SU-DHL-6 (cell line): ENCODE results near the gene IFTAP.

Experiments
- EZH2phosphoT487 ChIP-seq: fragments of 200-600 bp; sonication (generic), shearing (Covaris generic); conservative IDR thresholded peaks from 2 replicates; pipeline ENCODE4 v1.6.1; 2018; ENCODE audit warnings: mild to moderate bottlenecking, antibody characterized with exemption, low read length, moderate library complexity, mixed read lengths
- TF ChIP-seq, protein P1 (sequence below): fragments of 200-600 bp; sonication (generic); IDR thresholded peaks from one replicate; pipeline ENCODE4 v1.5.1; 2017; ENCODE audit warnings: antibody characterized with exemption, mild to moderate bottlenecking, low read length, moderate library complexity; ENCODE audit not compliant: insufficient read depth, poor library complexity, severe bottlenecking

DNA sequence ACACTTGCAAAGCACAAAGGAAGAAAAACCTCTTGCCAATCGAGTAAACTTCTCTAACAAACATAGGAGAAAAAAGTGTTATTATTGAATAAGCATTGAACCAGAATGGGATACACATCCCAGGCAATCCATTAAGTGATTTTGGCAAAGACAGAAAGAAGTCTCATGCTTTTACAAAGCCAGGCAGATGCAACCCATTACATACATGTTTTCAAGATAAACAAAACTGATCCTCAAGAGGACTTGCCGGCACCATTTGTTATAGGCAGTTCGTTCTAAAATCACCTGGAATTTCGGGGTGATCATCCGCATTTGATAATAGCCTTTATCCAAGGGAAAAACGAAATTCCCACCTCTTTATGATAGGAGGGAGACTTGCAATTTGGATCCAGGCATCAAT lies 101.3 kb downstream of the IFTAP start:
- TF ChIP-seq, protein P1, sequence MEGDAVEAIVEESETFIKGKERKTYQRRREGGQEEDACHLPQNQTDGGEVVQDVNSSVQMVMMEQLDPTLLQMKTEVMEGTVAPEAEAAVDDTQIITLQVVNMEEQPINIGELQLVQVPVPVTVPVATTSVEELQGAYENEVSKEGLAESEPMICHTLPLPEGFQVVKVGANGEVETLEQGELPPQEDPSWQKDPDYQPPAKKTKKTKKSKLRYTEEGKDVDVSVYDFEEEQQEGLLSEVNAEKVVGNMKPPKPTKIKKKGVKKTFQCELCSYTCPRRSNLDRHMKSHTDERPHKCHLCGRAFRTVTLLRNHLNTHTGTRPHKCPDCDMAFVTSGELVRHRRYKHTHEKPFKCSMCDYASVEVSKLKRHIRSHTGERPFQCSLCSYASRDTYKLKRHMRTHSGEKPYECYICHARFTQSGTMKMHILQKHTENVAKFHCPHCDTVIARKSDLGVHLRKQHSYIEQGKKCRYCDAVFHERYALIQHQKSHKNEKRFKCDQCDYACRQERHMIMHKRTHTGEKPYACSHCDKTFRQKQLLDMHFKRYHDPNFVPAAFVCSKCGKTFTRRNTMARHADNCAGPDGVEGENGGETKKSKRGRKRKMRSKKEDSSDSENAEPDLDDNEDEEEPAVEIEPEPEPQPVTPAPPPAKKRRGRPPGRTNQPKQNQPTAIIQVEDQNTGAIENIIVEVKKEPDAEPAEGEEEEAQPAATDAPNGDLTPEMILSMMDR, result no peak
- no peak for TF ChIP-seq EZH2phosphoT487
